T-helper 9 cell (primary cell): ENCODE results near the gene KRABD2.
"Not testable (repeated sequence)": the region's sequence is repeated elsewhere in the genome, so short reads cannot be mapped to it uniquely, and the experiment has no call there.

ENCODE experiments used
- DNase-seq: peaks from one replicate; pipeline ENCODE4 v3.0.0-alpha.2; 2020

Gene KRABD2

GRCh38 chr17:8376271-8377067, at the start of gene KRABD2:
Gene KRABD2, minus strand, starts transcription at chr17:8376704.
- peak; percentile 87 for DNase-seq

- DNase-seq: no peak
Measured at GRCh38 chr17:8421571-8421970, 45.1 kb upstream of the KRABD2 start.

- no peak for DNase-seq
Measured at GRCh38 chr17:8420041-8420934, 43.8 kb upstream of the KRABD2 start.

- DNase-seq: no peak
Measured at GRCh38 chr17:8419305-8419704, 42.8 kb upstream of the KRABD2 start.

GRCh38 chr17:8418471-8418870, 42.0 kb upstream of the KRABD2 start:
- no peak for DNase-seq

GRCh38 chr17:8417806-8418205, 41.3 kb upstream of the KRABD2 start:
- DNase-seq: no peak

- DNase-seq: no peak
Measured at GRCh38 chr17:8413938-8414337, 37.4 kb upstream of the KRABD2 start.

GRCh38 chr17:8413328-8413727, 36.8 kb upstream of the KRABD2 start:
- no peak for DNase-seq

- DNase-seq: no peak
Measured at GRCh38 chr17:8412089-8412488, 35.6 kb upstream of the KRABD2 start.

- no peak for DNase-seq
Measured at GRCh38 chr17:8410883-8411238, 34.4 kb upstream of the KRABD2 start.

- DNase-seq: peak; percentile 87
Measured at GRCh38 chr17:8409966-8410882, 33.7 kb upstream of the KRABD2 start.

GRCh38 chr17:8408371-8408770, 31.9 kb upstream of the KRABD2 start:
- DNase-seq: no peak

- no peak for DNase-seq
Measured at GRCh38 chr17:8406174-8406573, 29.7 kb upstream of the KRABD2 start.

GRCh38 chr17:8405499-8406016, 29.1 kb upstream of the KRABD2 start:
- DNase-seq: no peak

- DNase-seq: no peak
Measured at GRCh38 chr17:8402921-8403536, 26.5 kb upstream of the KRABD2 start.

GRCh38 chr17:8401107-8401506, 24.6 kb upstream of the KRABD2 start:
- DNase-seq: no peak

GRCh38 chr17:8398980-8399379, 22.5 kb upstream of the KRABD2 start:
- DNase-seq: no peak

GRCh38 chr17:8397636-8398035, 21.1 kb upstream of the KRABD2 start, which contains the start of gene RNF222:
Gene RNF222, minus strand, starts transcription at chr17:8397827. Its CDS starts 4,366 bp downstream, at chr17:8393461.
- no peak for DNase-seq

GRCh38 chr17:8394497-8394896, 18.0 kb upstream of the KRABD2 start:
- not testable (repeated sequence) for DNase-seq

- peak; percentile 9 for DNase-seq
Measured at GRCh38 chr17:8393470-8394231, 17.1 kb upstream of the KRABD2 start.
